Progenitor cell of endocrine pancreas (in vitro differentiated cells): ENCODE measurements around the gene CORO2B. TPM values are rescaled to one million over a fixed set of nuclear protein-coding genes. Genes with fewer than 3 reads are reported as not detected.

Source experiments
- DNase-seq: peaks from one replicate; pipeline ENCODE4 v3.0.0; 2021; ENCODE audit warnings: low spot score; ENCODE audit not compliant: unreplicated experiment
- H3K27ac Mint-ChIP-seq: 2 replicates; pipeline ENCODE4 v1.8.0; 2021; ENCODE audit warnings: mild to moderate bottlenecking, moderate library complexity, mixed read lengths
- H3K27me3 Mint-ChIP-seq: 2 replicates; pipeline ENCODE4 v1.8.0; 2021; ENCODE audit warnings: mixed read lengths
- H3K36me3 Mint-ChIP-seq: 2 replicates; pipeline ENCODE4 v1.8.0; 2022; ENCODE audit warnings: mixed read lengths; ENCODE audit not compliant: insufficient read depth
- H3K4me1 Mint-ChIP-seq: 2 replicates; pipeline ENCODE4 v1.8.0; 2021; ENCODE audit warnings: low read depth, mixed read lengths
- H3K4me3 Mint-ChIP-seq: 2 replicates; pipeline ENCODE4 v1.8.0; 2021; ENCODE audit warnings: low read depth, mild to moderate bottlenecking, moderate library complexity, mixed read lengths
- H3K9me3 Mint-ChIP-seq: 2 replicates; pipeline ENCODE4 v1.8.0; 2021; ENCODE audit warnings: low read depth, mixed read lengths
- CTCF ChIP-seq: fragments of 200-600 bp; sonication (generic); IDR thresholded peaks from one replicate; pipeline ENCODE4 v1.5.0; 2021; ENCODE audit warnings: antibody characterized with exemption, mild to moderate bottlenecking; ENCODE audit not compliant: unreplicated experiment
- total RNA-seq: library from RNA; stranded (reverse); gene quantifications from 2 replicates; pipeline ENCODE4 v1.2.1, GENCODE V29; 2021

Gene CORO2B
- total RNA-seq, 1 donor from 2014 or later: 1.5 TPM

GRCh38 chr15:68726246-68726645 lies 147.5 kb downstream of the CORO2B start:
- H3K9me3 Mint-ChIP-seq: no peaks in the 10 kb centered on the region
- DNase-seq: no peak
- peaks cover 6% of the 10 kb centered on the region for H3K4me1 Mint-ChIP-seq
- no peaks in the 10 kb centered on the region for H3K36me3 Mint-ChIP-seq
- TF ChIP-seq CTCF: no peak
- no peak overlapping the region for H3K4me3 Mint-ChIP-seq
- H3K27me3 Mint-ChIP-seq: peaks cover 12% of the 10 kb centered on the region
- no peak overlapping the region for H3K27ac Mint-ChIP-seq

- no peak for TF ChIP-seq CTCF
- no peaks in the 10 kb centered on the region for H3K9me3 Mint-ChIP-seq
- H3K36me3 Mint-ChIP-seq: no peaks in the 10 kb centered on the region
- no peak overlapping the region for H3K27ac Mint-ChIP-seq
- H3K4me1 Mint-ChIP-seq: peaks cover 6% of the 10 kb centered on the region
- DNase-seq: no peak
- H3K27me3 Mint-ChIP-seq: peaks cover 23% of the 10 kb centered on the region
- no peak overlapping the region for H3K4me3 Mint-ChIP-seq
Measured at GRCh38 chr15:68729789-68730411, 151.1 kb downstream of the CORO2B start.

GRCh38 chr15:68730471-68730919 lies 151.7 kb downstream of the CORO2B start:
- no peaks in the 10 kb centered on the region for H3K9me3 Mint-ChIP-seq
- H3K27me3 Mint-ChIP-seq: peaks cover 21% of the 10 kb centered on the region
- no peak overlapping the region for H3K27ac Mint-ChIP-seq
- H3K4me1 Mint-ChIP-seq: peaks cover 6% of the 10 kb centered on the region
- no peak overlapping the region for H3K4me3 Mint-ChIP-seq
- peak; percentile 66 for TF ChIP-seq CTCF
- no peaks in the 10 kb centered on the region for H3K36me3 Mint-ChIP-seq
- no peak for DNase-seq

GRCh38 chr15:68730976-68731897 lies 152.4 kb downstream of the CORO2B start:
- Mint-ChIP-seq H3K9me3 (no peaks in the 10 kb centered on the region), H3K4me3 (no peak overlapping the region), H3K27me3 (peaks cover 15% of the 10 kb centered on the region), H3K27ac (no peak overlapping the region), H3K36me3 (no peaks in the 10 kb centered on the region), H3K4me1 (peaks cover 6% of the 10 kb centered on the region)
- no peak for DNase-seq
- no peak for TF ChIP-seq CTCF

GRCh38 chr15:68732451-68732850 lies 153.7 kb downstream of the CORO2B start:
- DNase-seq: no peak
- TF ChIP-seq CTCF: no peak
- peaks cover 15% of the 10 kb centered on the region for H3K27me3 Mint-ChIP-seq
- H3K4me3 Mint-ChIP-seq: no peak overlapping the region
- H3K36me3 Mint-ChIP-seq: no peaks in the 10 kb centered on the region
- H3K27ac Mint-ChIP-seq: no peak overlapping the region
- H3K4me1 Mint-ChIP-seq: peaks cover 6% of the 10 kb centered on the region
- H3K9me3 Mint-ChIP-seq: no peaks in the 10 kb centered on the region
